Thyroid gland (tissue), 4 donors: ENCODE data around the gene TMEM150C.
"Not testable (repeated sequence)": the region's sequence is repeated elsewhere in the genome, so short reads cannot be mapped to it uniquely, and the experiment has no call there.

Source experiments
- CTCF ChIP-seq, 6 experiments: fragments of 200-600 bp in 3 of 6; fragments of 450-650 bp in 3 of 6; sonication (generic) in 3 of 6; IDR thresholded peaks; one replicate each; pipeline ENCODE4 v1.5.1; 2016 to 2019; ENCODE audit warnings: antibody characterized with exemption in 6 of 6, mild to moderate bottlenecking in 2 of 6, inconsistent platforms in 1 of 6, moderate library complexity in 1 of 6
- POLR2A ChIP-seq, 2 donors: fragments of 450-650 bp; IDR thresholded peaks; one replicate each; pipeline ENCODE4 v1.6.1; 2017; ENCODE audit warnings: antibody characterized with exemption in 2 of 2, mild to moderate bottlenecking in 2 of 2, moderate library complexity in 1 of 2

GRCh38 chr4:82477469-82477868, 84.3 kb downstream of the TMEM150C start:
- not testable (repeated sequence) for TF ChIP-seq CTCF, POLR2A (IDR thresholded peaks at IDR 0.05)
